ENCODE data around the gene LRRC4. TPM values are rescaled to one million over a fixed set of nuclear protein-coding genes. Genes with fewer than 3 reads are reported as not detected.

LRRC4 gene
- total and polyA plus RNA-seq, 8 donors, result 5.7 to 24.4 (median 13.8) TPM

DNA sequence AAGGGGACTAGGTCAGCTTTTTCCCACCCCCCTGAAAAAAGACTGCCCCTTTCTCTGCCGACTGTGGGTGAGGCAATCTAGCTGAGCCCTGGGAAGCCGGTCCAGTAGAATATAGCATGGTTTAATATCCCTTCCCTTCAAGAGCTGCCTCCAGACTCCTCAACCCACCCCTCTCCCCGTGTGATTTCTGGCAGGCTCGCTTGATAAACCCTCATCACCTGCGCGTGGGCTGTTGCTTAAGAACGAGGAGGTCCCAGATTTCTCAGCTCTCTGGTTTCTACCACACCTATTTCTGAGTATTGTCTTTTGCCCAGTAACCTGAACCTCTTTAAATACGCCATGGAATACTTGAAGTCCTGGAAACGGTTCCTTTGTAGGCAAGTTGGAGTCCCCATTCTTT lies 2.0 kb upstream of the LRRC4 start:
- Histone ChIP-seq H3K27ac (no peak overlapping the region), H3K4me1 (peaks cover 7 to 39% of the 10 kb centered on the region in 2 donors), H3K36me3 (peaks cover 0 to 11% of the 10 kb centered on the region in 2 donors), H3K9me3 (no peaks in the 10 kb centered on the region), H3K4me3 (no peak overlapping the region), H3K27me3 (peaks cover 0 to 7% of the 10 kb centered on the region in 2 donors)
- intact Hi-C loops (cut with DNase I), result no loop called here
- TF ChIP-seq, protein P1, sequence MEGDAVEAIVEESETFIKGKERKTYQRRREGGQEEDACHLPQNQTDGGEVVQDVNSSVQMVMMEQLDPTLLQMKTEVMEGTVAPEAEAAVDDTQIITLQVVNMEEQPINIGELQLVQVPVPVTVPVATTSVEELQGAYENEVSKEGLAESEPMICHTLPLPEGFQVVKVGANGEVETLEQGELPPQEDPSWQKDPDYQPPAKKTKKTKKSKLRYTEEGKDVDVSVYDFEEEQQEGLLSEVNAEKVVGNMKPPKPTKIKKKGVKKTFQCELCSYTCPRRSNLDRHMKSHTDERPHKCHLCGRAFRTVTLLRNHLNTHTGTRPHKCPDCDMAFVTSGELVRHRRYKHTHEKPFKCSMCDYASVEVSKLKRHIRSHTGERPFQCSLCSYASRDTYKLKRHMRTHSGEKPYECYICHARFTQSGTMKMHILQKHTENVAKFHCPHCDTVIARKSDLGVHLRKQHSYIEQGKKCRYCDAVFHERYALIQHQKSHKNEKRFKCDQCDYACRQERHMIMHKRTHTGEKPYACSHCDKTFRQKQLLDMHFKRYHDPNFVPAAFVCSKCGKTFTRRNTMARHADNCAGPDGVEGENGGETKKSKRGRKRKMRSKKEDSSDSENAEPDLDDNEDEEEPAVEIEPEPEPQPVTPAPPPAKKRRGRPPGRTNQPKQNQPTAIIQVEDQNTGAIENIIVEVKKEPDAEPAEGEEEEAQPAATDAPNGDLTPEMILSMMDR (IDR thresholded peaks at IDR 0.05), result no peak
- peak; percentile 5 for ATAC-seq
- DNase-seq, result peak in 1 of 4 donors; percentile 35

DNA sequence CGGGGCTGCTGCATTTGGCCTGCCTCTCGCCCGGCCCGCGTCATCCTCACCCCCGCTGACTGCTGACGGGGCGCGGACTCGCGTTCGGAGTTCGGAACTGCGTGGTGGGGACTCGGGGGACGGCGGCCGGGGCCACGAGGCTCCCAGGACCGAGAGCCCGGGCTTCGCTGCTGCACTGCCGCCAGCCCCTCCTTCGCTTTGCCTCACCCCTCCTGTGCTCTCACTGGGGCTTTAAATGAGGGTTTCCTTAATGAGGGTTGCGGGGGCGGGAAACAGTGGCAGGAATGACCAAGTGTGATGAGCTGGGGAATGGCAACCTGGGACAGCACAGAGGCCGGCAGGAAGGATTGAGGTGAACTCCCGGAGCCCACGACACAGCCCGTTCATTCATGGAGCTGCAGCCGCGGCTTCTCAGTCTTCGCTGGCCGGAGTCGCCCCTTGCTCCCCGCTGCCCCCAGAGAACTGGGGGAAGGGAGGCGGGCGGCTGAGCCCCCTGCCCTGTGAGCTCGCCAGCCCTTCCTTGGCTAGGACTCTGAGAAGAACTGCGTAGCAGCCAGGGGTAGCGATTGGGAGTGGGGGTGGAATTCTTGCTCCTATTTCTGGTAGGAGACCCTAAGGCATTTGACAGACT lies 1.5 kb upstream of the LRRC4 start:
- intact Hi-C loops (cut with DNase I), result no loop called here
- Histone ChIP-seq H3K36me3 (peaks cover 0 to 11% of the 10 kb centered on the region in 2 donors), H3K27me3 (peaks cover 0 to 7% of the 10 kb centered on the region in 2 donors), H3K27ac (peak overlapping the region in 1 of 2 donors; percentile 92), H3K4me3 (peak overlapping the region; percentile 48 to 59), H3K4me1 (peaks cover 7 to 44% of the 10 kb centered on the region in 2 donors), H3K9me3 (no peaks in the 10 kb centered on the region)
- ATAC-seq (peak; percentile 27), DNase-seq (peak in 2 of 4 donors; percentile 43 to 88)
- TF ChIP-seq, protein P1 (IDR thresholded peaks at IDR 0.05), result no peak

DNA sequence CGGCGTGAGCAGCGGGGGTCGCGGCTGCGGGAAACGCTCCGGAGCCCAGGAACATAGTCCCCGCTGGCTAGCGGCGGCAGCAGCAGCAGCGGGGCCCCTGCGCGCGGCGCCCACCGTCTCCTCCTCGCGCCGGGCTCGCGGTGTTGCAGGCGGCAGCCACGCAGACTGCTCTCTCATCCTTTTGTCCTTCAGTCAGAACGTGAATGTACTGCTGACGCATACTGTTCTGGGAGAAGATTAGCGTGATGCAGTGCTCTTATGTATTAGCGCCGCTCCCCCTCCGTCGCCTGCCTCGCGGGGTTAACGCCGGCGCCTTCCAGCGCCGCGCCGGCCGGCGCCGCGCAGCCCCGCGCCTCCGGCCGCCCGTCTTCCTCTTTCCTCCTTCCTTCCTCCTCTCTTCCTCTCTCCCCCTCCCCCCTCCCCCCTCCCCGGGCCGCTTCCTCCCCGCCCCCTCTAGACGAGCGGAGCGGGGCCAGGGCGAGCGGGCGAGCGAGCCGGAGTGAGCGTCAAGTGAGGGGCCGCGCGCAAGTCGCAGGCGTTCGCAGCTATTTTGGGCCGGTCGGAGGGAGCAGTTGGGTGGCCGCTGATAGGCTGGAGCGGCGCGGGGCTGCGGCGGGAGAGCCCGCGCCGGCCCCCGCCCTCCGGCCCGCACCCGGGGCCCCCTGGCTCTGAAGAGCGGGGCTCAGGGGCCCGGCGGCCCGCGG lies 816 bp upstream of the LRRC4 start:
- Histone ChIP-seq H3K4me3 (peak overlapping the region; percentile 48 to 59), H3K27ac (peak overlapping the region; percentile 19 to 92)
- intact Hi-C loops (cut with DNase I), result no loop called here

DNA sequence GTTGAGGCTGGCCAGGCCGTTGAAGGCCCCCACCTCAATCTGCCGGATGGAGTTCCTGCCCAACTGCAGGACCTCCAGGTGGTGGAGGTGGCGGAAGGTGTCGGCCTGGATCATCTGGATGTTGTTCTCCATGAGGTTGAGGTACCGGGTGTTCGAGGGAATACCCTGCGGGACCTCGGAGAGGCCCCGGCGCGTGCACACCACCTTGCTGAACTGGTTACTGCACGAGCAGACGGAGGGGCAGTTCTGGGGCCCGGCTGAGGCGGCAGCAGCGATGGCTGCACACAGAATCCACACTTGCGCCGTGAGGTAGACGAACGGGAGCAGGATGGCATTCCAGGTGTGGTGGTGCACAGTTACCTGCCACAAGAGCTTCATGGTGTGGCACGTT lies 979 bp downstream of the LRRC4 start:
- no peaks in the 10 kb centered on the region for H3K9me3 ChIP-seq
- peak overlapping the region in 1 of 2 donors; percentile 84 for H3K27ac ChIP-seq
- H3K4me1 ChIP-seq, result peaks cover 15 to 69% of the 10 kb centered on the region in 2 donors
- ATAC-seq, result no peak
- peak overlapping the region; percentile 37 to 59 for H3K4me3 ChIP-seq
- peaks cover 0 to 11% of the 10 kb centered on the region in 2 donors for H3K36me3 ChIP-seq
- TF ChIP-seq, protein P1 (IDR thresholded peaks at IDR 0.05), result no peak
- peaks cover 0 to 7% of the 10 kb centered on the region in 2 donors for H3K27me3 ChIP-seq
- DNase-seq, result no peak
- intact Hi-C loops (cut with DNase I), result no loop called here

More for the DNA sequence above, 816 bp upstream of the LRRC4 start:
- DNase-seq (peak; percentile 48 to 87 (median 72)), ATAC-seq (peak; percentile 68)
- no peaks in the 10 kb centered on the region for H3K9me3 ChIP-seq
- peaks cover 0 to 11% of the 10 kb centered on the region in 2 donors for H3K36me3 ChIP-seq
- TF ChIP-seq, protein P1 (IDR thresholded peaks at IDR 0.05), result peak; percentile 13 to 17
- peaks cover 0 to 7% of the 10 kb centered on the region in 2 donors for H3K27me3 ChIP-seq
- peaks cover 7 to 51% of the 10 kb centered on the region in 2 donors for H3K4me1 ChIP-seq

DNA sequence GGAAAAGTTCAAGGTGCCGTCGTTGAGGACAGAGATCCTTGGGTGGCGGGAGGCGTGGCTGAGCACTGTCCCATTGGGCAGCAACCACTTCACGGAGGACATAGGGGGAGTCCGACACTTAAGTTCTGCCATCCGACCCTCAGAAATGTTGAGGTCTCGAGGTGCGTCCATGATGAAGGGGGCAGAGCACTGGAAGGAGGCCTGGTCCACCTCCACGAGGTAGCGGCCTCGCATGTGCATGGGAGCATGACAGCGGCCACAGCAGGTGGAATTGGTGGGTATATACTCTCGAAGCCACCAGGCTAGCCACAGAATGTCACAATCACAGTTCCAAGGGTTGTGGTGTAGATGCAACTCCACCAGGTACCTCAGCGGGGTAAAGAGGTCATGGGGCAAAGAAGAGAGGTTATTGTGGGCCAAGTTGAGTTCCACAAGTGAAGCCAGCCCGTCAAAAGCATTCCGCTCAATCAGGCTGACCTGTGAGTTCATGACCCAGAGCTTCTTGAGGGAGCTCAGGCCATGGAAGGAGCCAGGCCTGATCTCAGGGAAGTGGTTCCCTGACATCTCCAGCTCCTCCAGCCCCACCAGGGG lies 1.7 kb downstream of the LRRC4 start:
- no peak overlapping the region for H3K27ac ChIP-seq
- TF ChIP-seq, protein P1 (IDR thresholded peaks at IDR 0.05), result no peak
- H3K9me3 ChIP-seq, result no peaks in the 10 kb centered on the region
- peaks cover 15 to 77% of the 10 kb centered on the region in 2 donors for H3K4me1 ChIP-seq
- intact Hi-C loops (cut with DNase I), result no loop called here
- H3K36me3 ChIP-seq, result peaks cover 0 to 11% of the 10 kb centered on the region in 2 donors
- no peak for DNase-seq
- peaks cover 0 to 7% of the 10 kb centered on the region in 2 donors for H3K27me3 ChIP-seq
- ATAC-seq, result no peak
- no peak overlapping the region for H3K4me3 ChIP-seq
